H1 (cell line): ENCODE measurements around the gene GRID2.

Source experiments
- BRCA1 ChIP-seq: IDR thresholded peaks from 2 replicates; pipeline ENCODE4 v1.6.1; 2012; ENCODE audit warnings: low read depth, low read length, improper control_type of control experiment
- CHD1 ChIP-seq: IDR thresholded peaks from 2 replicates; pipeline ENCODE4 v1.6.1; 2012; ENCODE audit warnings: low read depth, low read length, improper control_type of control experiment
- CHD2 ChIP-seq: IDR thresholded peaks from 2 replicates; pipeline ENCODE4 v1.6.1; 2012; ENCODE audit warnings: low read length, improper control_type of control experiment
- CREB1 ChIP-seq: IDR thresholded peaks from 2 replicates; pipeline ENCODE4 v1.6.1; 2012; ENCODE audit warnings: inconsistent platforms
- EP300 ChIP-seq, 2 experiments: IDR thresholded peaks; 1 replicate in 1 of 2; 2 replicates in 1 of 2; pipeline ENCODE4 v1.6.1; 2011 to 2012; ENCODE audit warnings: low read depth in 2 of 2, low read length in 2 of 2, mild to moderate bottlenecking in 2 of 2, borderline replicate concordance in 1 of 2, inconsistent platforms in 1 of 2, moderate library complexity in 1 of 2
- EZH2 ChIP-seq: fragments of 200-600 bp; sonication (generic); IDR thresholded peaks from 2 replicates; pipeline ENCODE4 v1.7.1; 2012; ENCODE audit warnings: low read depth, mild to moderate bottlenecking, moderate library complexity, low read length, inconsistent platforms; ENCODE audit not compliant: severe bottlenecking
- MAX ChIP-seq: IDR thresholded peaks from 2 replicates; pipeline ENCODE4 v1.6.1; 2012; ENCODE audit warnings: inconsistent platforms
- NRF1 ChIP-seq: IDR thresholded peaks from 2 replicates; pipeline ENCODE4 v1.6.1; 2011; ENCODE audit warnings: mild to moderate bottlenecking, low read depth, low read length, improper control_type of control experiment
- POLR2A ChIP-seq, 2 experiments: IDR thresholded peaks; 1 replicate in 1 of 2; 2 replicates in 1 of 2; pipeline ENCODE4 v1.6.1; 2011; ENCODE audit warnings: low read depth in 2 of 2, low read length in 2 of 2, mild to moderate bottlenecking in 2 of 2; ENCODE audit errors: control extremely low read depth in 1 of 2
- RFX5 ChIP-seq: IDR thresholded peaks from 2 replicates; pipeline ENCODE4 v1.6.1; 2011; ENCODE audit warnings: low read depth, low read length, improper control_type of control experiment, borderline replicate concordance
- SIN3A ChIP-seq, 2 experiments: IDR thresholded peaks in 1 of 2; conservative IDR thresholded peaks in 1 of 2; 2 replicates each; pipeline ENCODE4 v1.6.1; 2011 to 2012; ENCODE audit warnings: low read length in 2 of 2, improper control_type of control experiment in 1 of 2, low read depth in 1 of 2, mild to moderate bottlenecking in 1 of 2
- SP1 ChIP-seq: IDR thresholded peaks from 2 replicates; pipeline ENCODE4 v1.6.1; 2011; ENCODE audit warnings: low read depth, low read length
- TF ChIP-seq, protein P1 (sequence below), 3 experiments: IDR thresholded peaks; 1 replicate in 2 of 3; 2 replicates in 1 of 3; pipeline versions ENCODE4 v1.5.1 to v1.6.1; 2011; ENCODE audit warnings: low read length in 3 of 3, mild to moderate bottlenecking in 3 of 3, inconsistent platforms in 2 of 3, low read depth in 1 of 3, moderate library complexity in 1 of 3; ENCODE audit not compliant: insufficient read depth in 1 of 3; ENCODE audit errors: control extremely low read depth in 1 of 3
- TF ChIP-seq, protein P2 (sequence below): IDR thresholded peaks from 2 replicates; pipeline ENCODE4 v1.6.1; 2011; ENCODE audit warnings: low read depth, mild to moderate bottlenecking, low read length; ENCODE audit not compliant: insufficient read depth

DNA sequence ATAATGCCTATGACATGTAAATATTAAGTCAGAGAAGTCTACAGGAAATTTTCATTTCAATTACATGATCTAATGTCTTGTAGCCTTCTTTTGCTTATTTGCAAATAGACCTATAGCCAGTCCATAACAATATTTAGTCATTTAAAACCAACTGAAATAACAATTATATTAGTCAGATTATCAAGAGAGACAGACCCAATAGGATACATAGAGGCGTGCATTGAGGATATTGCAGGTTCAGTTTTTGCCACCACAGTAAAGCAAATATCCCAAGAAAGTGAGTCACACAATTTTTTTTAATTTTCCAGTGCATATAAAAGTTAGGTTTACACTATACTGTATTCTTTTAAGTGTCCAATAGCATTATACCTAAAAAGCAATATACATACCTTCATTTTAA lies 1175.0 kb downstream of the GRID2 start:
- TF ChIP-seq, protein P1, sequence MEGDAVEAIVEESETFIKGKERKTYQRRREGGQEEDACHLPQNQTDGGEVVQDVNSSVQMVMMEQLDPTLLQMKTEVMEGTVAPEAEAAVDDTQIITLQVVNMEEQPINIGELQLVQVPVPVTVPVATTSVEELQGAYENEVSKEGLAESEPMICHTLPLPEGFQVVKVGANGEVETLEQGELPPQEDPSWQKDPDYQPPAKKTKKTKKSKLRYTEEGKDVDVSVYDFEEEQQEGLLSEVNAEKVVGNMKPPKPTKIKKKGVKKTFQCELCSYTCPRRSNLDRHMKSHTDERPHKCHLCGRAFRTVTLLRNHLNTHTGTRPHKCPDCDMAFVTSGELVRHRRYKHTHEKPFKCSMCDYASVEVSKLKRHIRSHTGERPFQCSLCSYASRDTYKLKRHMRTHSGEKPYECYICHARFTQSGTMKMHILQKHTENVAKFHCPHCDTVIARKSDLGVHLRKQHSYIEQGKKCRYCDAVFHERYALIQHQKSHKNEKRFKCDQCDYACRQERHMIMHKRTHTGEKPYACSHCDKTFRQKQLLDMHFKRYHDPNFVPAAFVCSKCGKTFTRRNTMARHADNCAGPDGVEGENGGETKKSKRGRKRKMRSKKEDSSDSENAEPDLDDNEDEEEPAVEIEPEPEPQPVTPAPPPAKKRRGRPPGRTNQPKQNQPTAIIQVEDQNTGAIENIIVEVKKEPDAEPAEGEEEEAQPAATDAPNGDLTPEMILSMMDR (IDR thresholded peaks at IDR 0.05; ENCODE audit: control extremely low read depth in 1 of 3, insufficient read depth in 1 of 3, low read depth in 1 of 3, low read length in 3 of 3) = no peak
- TF ChIP-seq CHD2 (no peak), EZH2 (no peak), RFX5 (no peak), CHD1 (no peak), BRCA1 (no peak), POLR2A (IDR thresholded peaks at IDR 0.05; ENCODE audit: control extremely low read depth in 1 of 2, low read depth in 2 of 2, low read length in 2 of 2) (no peak), SP1 (no peak), MAX (no peak), CREB1 (no peak), NRF1 (no peak), EP300 (IDR thresholded peaks at IDR 0.05; ENCODE audit: borderline replicate concordance in 1 of 2, low read depth in 2 of 2, low read length in 2 of 2) (no peak), SIN3A (conservative IDR thresholded peaks at IDR 0.05 in 1 of 2, IDR thresholded peaks at IDR 0.05 in 1 of 2; ENCODE audit: low read depth in 1 of 2, low read length in 2 of 2) (no peak)
- TF ChIP-seq, protein P2, sequence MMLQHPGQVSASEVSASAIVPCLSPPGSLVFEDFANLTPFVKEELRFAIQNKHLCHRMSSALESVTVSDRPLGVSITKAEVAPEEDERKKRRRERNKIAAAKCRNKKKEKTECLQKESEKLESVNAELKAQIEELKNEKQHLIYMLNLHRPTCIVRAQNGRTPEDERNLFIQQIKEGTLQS = no peak
